GM19395 (cell line): ENCODE results near the gene ALDOA.

Experiments used
- ATAC-seq: cut with Tn5 transposase; IDR thresholded peaks from one replicate; pipeline ENCODE4 v1.9.1; 2021; ENCODE audit warnings: mild to moderate bottlenecking, moderate library complexity; ENCODE audit not compliant: unreplicated experiment

ALDOA gene

DNA sequence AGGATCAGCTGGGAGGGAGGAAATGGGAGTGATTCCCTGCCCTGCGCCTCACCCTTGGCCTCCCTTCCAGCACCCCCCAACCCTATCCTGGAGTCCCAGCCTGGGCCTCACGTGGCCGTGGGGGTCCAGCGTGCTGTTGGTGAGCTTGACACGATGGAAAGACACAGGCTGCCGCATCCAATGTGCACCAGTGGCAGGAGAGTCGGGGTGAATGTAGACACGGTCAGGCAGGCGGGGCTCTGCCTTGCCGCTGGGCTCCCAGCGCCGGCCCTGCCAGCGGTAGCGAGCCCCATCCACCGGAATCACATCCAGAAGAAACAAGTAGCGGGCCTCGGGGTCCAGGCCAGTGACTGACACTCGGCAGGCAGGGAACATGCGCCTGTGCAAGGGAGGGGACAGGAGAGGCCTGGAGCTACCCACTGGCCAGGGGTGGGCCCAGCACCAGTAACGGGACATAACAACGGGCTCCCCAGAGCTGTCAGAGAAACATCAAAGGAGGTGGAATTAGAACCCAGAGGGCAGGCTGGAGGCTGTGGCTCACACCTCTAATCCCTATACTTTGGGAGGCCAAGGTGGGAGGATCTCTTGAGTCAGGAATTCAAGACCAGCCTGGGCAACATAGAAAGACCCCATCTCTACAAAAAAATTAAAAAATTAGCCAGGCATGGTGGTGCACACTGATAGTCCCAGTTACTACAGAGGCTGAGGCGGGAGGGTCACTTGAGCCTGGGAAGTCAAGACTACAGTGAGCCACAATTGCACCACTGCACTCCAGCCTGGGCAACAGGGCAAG, 23.5 kb downstream of the ALDOA start:
- no peak for ATAC-seq

DNA sequence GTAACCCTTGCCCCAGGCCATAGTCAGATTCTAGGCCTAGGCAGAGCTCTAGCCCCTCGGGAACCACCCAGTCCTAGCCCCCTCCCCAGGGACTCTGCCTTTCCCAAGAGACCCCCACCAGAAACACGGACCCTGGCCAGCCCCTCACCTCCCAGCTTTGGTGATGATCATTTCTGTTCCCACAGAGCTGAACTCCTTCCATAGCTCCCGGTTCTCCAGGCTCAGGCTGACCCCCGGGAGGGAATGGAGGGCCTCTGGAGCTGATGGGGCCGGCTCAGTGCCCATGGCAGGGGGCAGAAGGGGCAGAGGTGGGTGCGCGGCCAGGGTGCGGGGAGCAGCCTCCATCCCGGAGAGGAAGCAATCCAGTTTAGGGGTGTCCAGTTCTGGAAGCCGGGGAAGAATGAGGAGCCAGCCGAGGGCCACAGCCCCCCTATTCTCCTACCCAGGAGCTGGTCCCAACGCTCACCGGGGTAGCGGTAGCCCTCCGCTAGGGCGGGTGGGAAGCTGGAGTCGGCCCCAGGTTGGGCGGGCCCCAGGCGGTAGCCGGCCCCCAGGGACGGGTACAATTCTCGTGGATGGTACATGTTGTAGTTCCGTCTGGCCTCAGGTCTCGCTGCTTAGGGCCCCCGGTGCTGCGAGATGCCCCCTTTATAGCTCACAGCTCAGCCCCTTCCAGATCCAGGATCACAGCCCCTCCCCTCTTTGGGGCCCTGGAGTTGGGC, 25.2 kb downstream of the ALDOA start:
- no peak for ATAC-seq

DNA sequence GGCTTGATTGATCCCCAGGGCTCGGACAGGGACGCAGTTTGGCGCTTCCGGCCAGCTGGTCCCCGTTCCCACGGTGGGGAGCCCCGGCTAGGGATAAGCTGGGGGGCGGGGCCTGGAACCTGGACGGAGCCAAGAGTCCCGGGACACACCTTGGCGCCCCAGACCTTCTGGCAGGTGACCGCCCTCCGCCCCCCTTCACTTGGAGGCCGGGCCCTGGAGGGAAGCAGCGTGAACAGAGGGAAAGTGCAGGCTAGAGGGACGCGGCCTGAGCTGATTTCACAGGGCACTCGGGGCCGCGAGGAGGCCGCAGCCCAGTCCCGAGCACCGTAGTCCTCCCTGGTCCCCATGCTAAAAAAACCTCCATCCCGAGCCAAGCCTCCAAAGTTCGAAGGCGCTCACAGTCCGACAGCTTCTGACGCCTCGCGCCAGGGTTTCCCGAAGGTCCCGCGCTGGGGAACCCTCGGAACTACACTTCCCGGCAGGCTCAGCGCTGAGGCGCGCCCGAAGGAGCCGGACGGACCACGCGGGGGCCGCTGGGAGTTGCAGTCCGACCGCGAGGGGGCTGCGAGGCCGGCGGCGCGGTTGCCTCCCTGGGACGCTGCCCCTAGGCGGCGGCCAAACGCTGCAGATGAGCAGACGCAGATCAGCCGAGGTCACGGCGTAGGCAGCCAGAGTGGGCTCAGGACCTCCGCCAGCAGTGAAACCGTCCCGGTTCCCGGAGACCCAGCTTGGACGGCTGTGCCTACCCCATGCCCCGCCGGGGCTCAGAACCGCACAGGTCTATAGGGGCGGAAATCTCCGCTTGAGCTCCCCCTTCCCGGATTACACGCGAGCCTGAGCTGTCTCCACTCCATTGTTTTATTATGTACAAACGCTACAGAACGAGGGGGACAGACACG, 26.2 kb downstream of the ALDOA start, which contains the start of gene TBX6:
Gene TBX6 (minus strand): TSS at position 451 of the 899 bp plus-strand sequence. CDS start 731 bp downstream, outside the sequence.
- peak; percentile 62 for ATAC-seq

DNA sequence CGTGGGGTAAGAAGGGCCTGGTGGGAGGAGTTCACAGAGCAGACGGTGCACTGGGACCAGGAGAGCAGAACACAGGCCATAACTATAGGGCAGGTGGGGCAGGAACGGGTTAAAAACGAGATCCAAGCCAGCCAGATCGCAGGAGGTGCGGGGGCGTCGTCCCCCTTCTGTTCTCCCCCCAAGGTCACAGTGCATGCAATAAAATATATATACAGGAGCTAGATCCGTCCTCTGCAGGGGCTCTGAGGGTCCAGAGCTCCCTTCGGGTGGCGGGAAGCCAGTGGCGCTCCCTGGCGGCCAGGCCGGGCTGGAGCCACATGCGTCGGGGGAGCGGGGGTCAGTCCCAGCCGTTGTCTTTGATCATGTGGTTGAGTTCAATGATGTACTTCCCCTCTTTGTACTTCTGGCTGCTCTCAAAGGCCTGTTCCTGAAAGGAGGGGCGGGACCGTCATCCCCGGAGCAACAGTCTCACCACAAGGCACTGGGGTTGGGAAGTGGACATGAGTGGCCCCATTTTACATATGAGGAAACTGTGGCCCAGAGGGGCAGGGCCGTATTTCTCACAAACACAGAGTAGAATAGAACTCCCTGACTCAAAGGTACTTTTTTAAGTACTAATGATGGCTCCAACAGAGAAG, 26.9 kb downstream of the ALDOA start:
- peak; percentile 50 for ATAC-seq

DNA sequence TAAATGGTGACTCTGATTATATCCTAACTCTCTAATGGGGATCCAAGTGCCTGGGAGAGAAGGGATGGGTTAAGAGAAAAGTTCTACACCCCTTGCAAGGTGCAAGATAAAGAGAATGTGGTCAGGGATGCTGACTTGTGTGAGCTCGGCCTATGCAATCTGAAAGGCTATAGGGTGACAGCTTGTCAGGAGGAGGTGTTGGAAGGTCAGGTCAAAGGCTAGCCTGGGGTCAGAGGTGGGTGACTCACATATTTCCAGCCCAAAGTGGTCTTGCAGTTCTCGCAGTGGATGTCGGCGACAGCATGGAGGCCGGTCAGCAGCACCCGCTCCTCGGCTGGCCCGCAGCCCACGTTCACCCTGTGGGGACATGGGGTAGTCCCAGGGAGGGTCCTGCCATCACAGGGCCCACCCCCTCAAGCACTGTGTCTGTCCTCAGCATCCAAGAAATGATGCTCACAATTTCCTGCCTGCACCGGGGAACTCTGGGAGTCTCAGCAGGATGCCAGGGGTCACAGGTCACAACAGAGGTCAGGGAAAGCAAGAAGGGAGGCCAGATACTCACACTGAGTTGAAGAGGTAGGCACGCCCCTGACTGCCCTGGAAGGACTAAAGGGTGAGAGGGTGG, 29.1 kb downstream of the ALDOA start:
- ATAC-seq, result no peak

DNA sequence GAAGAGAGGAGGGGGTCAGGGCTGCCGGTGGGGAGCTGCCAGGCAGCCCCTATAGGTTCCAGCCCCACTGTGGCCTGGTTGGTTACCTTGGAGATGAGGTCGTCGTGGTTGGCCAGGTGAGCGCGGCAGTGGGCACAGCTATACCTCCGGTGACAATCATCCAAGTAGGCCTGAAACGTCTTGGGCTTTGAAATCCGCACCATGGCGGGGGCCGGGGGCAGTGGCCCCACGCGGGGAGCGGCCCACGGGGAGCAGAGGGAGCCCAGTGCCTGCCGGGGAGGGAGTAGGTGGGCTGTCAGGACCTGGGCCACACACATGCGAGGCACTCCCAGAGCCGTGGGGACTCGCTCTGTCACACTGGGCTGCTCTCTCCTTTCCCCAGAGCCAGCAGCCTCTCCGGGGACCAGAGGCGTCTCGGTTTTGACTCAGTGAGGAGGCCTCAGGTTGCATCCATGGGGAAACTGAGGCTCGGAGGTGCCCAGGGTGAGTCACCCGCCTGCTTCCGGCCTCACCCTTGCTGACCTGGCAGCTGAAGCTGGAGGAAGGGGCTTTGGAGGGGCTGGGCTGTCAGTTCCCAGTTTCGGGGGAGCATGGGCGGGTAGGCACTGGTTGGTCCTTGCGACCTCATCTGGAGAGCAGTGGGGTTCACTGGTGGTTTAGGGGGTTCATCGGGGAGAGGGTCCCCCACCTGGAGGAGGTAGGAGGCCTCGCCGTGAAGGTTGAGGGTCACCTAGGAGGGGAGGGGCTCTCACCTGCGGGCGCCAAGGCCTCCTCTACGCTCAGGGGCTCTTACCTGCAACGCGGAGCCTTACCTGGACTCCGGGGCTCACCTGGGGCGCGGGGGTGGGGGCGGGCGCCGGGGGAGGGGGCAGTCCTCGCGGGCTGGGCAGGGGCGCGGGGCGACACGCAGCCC, 29.9 kb downstream of the ALDOA start:
- no peak for ATAC-seq

DNA sequence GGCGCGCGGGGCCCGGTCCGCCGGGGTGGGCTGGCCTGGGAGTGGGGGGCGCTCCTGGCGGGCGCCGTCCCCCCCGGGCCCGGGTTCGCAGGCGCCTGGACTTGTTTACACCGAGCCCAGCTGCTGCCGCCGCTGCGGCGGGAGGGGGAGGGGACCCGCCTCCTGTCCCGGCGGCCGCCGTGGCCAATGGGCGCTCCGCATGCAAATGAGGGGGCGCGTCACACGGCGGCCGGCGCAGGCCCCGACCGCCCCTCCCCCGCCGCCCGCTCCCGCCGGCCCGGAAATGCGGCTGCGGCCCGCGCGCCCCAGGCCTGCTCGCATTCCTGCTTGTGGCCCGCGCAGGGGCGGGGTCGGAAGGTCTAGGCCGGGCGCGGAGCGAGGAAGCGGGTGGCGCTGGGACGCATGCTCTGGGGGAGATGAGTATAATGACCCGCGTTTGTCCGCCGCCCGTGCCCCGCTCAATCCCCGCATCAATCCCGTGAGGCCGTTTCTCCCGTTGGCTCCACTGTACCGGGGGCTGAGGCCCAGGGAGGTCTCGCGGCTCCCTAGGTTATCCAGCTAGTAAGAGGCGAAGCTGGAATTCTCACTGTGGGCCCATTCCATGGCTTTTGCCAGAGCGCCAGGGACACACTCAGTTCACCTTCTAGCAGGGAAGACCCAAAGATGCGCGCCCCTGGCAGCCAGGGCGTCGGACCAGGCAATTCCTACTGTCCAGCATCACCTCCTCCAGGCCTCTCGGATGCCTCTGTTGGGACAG, 30.7 kb downstream of the ALDOA start, which contains the start of gene YPEL3:
Gene YPEL3 (minus strand): TSS at position 109 of the 757 bp plus-strand sequence. CDS start 731 bp downstream, outside the sequence.
- ATAC-seq, result peak; percentile 40

DNA sequence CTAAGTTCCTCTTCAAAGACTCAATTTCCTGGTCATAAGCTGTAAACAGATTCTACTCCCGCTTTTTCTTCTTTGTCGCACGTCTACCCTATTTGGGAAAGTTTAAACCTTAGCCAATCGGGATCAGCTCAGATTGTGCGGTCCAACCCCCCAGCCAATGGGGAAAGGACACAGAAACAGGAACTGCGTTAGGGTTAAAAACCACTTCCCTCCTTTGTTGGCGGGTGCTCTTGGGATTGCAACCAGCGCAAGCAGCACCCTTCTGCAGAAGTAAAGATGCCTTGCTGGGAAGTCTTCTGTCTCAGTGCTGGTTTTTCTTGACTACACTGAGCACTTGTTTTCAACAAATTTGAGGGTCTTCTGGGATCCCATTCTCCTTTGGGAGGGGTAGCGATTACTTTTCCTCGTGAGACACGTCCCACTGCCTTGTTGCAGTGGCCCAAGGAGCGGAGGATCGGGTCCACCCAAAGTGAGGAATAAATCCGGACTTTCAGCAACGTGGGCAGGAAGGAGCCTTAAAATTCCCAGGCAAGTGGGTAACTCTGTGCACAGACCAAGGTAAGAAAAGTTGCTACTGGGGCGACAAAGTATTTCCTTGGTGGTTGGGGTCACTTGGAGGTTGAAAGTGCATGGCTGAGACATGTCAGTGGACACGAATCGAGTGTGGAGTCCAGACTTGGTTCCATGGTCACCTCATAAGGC, 31.5 kb downstream of the ALDOA start:
- ATAC-seq, result no peak

DNA sequence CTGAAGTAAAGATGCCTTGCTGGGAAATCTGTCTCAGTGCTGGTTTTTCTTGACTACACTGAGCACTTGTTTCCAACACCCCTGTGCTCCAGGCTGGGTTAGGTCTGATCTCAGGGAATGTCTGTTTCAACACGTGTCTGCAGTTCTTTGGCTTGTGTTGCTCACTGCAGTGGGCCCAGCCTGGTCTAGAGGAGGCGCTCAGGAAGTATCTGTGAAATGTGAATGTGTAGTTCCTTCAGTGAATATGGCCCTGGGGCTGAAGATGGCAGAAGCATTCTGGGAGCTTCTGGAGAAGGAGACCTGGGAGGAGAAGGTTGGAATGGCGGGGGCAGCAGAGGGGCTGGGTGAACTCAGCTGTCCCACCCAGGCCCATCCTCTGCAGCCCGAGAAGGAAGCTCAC, 38.5 kb downstream of the ALDOA start:
- no peak for ATAC-seq

DNA sequence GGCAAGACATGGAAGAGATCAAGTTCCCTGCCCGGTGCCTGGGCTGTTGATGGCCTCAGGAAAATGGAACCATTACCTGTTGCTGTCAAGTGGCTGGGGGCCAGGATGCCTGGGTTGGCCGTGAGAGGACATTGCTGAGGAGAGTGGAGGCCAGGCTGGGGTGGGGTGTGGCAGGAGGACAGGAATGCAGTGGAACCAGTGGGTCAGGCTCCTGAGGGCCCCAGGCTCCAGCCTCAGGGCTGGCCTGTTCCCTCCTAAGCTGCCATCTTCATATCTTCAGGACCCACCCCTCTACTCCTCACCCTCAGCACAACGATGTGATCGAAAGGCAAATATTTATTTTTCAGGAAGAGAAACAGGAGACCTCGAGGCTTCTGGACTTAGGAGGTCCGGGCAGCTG, 38.9 kb downstream of the ALDOA start:
- ATAC-seq, result no peak

DNA sequence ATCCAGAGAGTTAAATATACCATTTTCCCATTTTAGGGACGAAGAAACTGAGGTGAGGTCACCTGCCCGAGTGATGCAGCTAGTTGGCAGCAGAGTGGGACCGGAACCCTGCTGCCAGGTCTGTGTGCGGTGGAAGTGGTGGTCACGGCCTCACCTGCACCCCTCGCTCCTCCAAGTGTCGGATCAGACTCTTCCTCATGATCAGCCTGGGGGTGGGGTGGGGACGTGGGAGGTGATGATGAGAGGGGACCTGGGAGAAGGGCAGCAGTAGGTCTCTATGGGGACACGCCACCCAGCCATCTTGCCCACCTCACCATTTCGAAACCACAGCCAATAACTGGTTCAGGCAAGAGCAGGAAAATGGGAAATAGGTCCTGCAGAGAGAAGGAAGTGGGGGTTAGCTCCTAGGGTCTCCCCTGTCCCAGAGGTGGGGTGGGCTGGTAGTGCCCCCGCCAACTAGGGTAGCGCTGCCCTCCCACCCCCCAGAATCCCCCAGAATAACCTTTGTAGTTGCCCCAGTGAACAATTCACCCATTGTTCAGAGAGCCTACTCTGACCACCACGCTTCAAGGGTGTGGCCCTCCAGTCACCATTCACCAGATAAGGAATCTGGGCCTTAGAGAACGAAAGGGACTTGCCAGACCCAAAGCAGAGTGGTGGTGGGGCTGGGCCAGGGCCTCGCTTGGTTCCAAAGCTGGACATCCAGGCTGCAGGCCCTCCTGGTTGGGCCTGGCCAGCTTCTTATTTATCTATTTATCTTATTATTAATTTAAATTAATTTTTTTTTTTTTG, 42.7 kb downstream of the ALDOA start:
- no peak for ATAC-seq

DNA sequence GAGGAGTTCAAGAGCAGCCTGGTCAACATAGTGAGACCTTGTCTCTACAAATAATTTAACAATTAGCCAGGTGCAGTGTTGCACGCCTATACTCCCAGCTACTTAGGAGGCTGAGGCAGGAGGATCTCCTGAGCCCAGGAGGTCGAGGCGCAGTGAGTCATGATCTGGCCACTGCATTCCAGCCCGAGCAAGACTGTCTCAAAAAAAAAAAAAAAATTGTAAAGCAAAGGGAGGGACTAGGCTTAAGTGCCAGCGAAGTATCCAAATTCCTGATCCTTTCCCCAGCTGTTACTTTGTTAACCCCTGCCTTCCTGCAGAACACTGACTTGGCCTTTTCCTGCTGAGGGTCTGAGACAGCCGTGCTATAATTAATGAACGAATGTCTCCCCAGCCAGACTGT, 45.1 kb downstream of the ALDOA start:
- no peak for ATAC-seq

DNA sequence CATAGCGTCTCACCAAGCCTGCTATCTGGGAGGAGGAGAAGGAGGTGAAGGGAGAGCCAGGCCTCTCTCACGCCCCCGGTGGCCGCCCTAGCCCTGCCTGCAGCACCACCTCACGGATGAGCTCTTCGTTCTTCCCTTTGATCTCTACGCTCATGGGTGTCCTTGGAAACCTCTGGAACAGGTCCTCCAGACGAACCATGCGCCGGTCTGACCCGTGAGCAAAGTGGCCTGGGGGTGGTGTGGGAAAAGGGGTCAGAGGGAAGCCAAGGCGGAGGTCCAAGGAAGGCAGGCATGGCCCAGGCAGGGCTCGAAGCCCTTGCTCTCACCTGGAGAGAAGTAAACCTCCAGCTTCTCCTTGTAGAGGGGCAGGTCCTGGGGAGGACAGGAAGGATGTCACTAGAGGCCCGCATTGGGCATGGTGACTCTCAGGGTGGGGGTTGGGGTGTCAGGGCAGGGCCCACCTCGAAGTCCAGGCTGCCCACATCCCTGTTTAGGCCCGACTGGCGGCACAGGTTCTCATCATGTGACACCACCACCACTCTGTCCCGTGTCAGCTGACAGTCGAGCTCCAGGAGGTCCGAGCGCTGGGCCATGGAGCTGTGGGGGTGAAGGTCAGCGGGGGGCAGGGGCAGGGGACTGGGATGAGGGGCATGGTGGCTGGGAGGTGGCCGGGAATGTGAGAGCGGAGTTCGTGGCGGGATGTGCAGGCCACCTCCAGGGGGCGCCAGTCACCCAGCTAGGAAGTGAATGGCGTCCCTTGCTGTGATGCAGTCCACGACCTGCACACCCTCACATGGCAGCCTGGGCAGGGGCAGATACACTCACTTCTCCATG, 46.9 kb downstream of the ALDOA start:
- no peak for ATAC-seq

DNA sequence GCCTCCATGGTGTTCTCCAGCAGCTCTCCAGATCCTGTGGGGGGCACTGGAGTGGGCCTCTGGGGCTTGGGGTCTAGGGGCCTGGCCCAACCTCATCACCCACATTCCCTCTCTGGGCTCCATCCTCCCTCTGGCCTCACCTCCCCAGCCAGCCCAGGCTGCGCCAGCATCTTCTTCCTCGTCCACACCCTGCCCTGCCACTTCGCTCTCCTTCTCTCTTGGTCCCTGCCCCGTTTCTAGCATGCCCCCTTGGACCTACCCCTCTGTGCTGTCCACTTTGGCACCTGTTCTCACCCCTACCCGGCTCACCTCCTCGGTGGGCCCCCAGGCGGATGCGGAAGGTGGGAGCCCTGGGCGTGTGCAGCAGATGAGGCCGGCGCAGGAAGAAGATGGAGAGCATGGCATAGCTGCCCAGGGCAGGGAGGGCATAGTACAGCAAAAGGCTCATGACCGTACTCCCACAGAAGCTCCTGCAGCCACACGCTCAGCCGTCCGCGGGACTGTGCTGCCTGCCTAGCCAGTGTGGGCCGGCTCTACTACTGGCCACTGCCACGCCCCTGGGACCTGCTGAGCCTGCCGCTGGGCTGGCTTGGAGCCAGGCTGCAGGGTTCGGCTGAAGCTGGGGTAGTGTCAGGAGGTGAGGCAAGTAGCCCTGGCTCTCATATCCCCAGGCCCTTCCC, 47.6 kb downstream of the ALDOA start, which contains the start of gene GDPD3:
Gene GDPD3 (minus strand): TSS at position 507 of the 680 bp plus-strand sequence. CDS start 59 bp downstream, at position 448.
- no peak for ATAC-seq

DNA sequence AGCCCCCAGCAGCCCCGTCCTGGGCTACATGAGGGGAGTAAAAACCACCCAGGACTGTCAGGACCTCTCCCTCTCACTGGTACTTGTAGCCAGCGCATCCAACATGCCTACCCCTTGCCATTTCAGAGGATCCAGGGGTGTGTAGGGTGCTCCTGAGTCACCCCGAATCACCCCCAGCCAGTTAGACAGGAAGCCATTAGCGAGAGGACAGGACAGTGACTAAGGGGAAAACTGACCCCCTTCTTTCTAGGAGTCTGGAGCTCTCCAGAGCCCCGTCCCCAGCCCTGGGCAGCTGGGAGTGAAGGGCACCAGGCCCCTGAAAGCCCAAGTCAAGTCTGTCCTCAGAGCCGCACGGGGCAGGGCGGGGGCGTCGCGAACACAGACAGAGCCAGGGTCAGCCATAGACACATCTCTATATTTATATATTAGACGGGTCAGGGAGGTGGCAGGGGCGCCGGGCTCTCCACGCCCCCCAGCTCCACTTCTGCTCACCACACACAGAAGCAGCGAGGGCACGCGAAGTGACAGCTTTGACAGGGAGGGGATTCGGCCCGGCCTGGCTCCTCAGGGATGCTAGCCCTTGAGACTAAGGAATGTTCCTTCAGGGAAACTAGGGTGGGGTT, 48.3 kb downstream of the ALDOA start:
- no peak for ATAC-seq
